ENCODE measurements around the gene ACAA2.

ACAA2 gene

GRCh38 chr18:49744376-49745008, 68.8 kb downstream of the ACAA2 start:
- no peak for DNase-seq (ENCODE audit: low read depth in 2 of 2, low spot score in 1 of 2)

- DNase-seq (ENCODE audit: low read depth in 2 of 2, low spot score in 1 of 2) = no peak
Measured at GRCh38 chr18:49743117-49743567, 70.2 kb downstream of the ACAA2 start.

GRCh38 chr18:49742316-49743116, 70.8 kb downstream of the ACAA2 start:
- DNase-seq (ENCODE audit: low read depth in 2 of 2, low spot score in 1 of 2) = no peak

GRCh38 chr18:49739275-49739674, 74.1 kb downstream of the ACAA2 start:
- DNase-seq (ENCODE audit: low read depth in 2 of 2, low spot score in 1 of 2) = no peak

GRCh38 chr18:49738721-49739120, 74.6 kb downstream of the ACAA2 start:
- DNase-seq (ENCODE audit: low read depth in 2 of 2, low spot score in 1 of 2) = no peak

GRCh38 chr18:49734836-49735235, 78.5 kb downstream of the ACAA2 start:
- DNase-seq (ENCODE audit: low read depth in 2 of 2, low spot score in 1 of 2) = no peak

- no peak for DNase-seq (ENCODE audit: low read depth in 2 of 2, low spot score in 1 of 2)
Measured at GRCh38 chr18:49733896-49734585, 79.3 kb downstream of the ACAA2 start.

GRCh38 chr18:49733321-49733720, 80.0 kb downstream of the ACAA2 start:
- no peak for DNase-seq (ENCODE audit: low read depth in 2 of 2, low spot score in 1 of 2)

All from stimulated activated CD8-positive, alpha-beta memory T cell treated with anti-CD3 and anti-CD28 coated beads, Interleukin-4, amount 100 ng/mL, for 1 hour (primary cell).